NCI-H2196 treated with DMSO at 0.1 percent for 48 hours (cell line): ENCODE data around the gene MRTFA.
"Not testable (repeated sequence)": the region's sequence is repeated elsewhere in the genome, so short reads cannot be mapped to it uniquely, and the experiment has no call there.

Experiments used
- DNase-seq: peaks from one replicate; lab custom pipeline; 2025; ENCODE audit not compliant: unreplicated experiment; lab: John Stamatoyannopoulos, UW

MRTFA gene

GRCh38 chr22:40598712-40599111 is 37.8 kb downstream of the MRTFA start:
- not testable (repeated sequence) for DNase-seq

GRCh38 chr22:40597526-40598430 is 38.7 kb downstream of the MRTFA start:
- no peak for DNase-seq

GRCh38 chr22:40595497-40596234 is 40.9 kb downstream of the MRTFA start:
- DNase-seq, result no peak

GRCh38 chr22:40594924-40595323 is 41.6 kb downstream of the MRTFA start:
- no peak for DNase-seq

GRCh38 chr22:40594346-40594745 is 42.2 kb downstream of the MRTFA start:
- DNase-seq, result no peak

- no peak for DNase-seq
Measured at GRCh38 chr22:40593460-40594273, 42.9 kb downstream of the MRTFA start.

GRCh38 chr22:40592352-40593113 is 44.0 kb downstream of the MRTFA start:
- no peak for DNase-seq

- no peak for DNase-seq
Measured at GRCh38 chr22:40588726-40589125, 47.8 kb downstream of the MRTFA start.

GRCh38 chr22:40586781-40587180 is 49.7 kb downstream of the MRTFA start:
- no peak for DNase-seq

GRCh38 chr22:40585310-40585751 is 51.2 kb downstream of the MRTFA start:
- no peak for DNase-seq

GRCh38 chr22:40584766-40585165 is 51.8 kb downstream of the MRTFA start:
- not testable (repeated sequence) for DNase-seq

- no peak for DNase-seq
Measured at GRCh38 chr22:40583053-40583741, 53.3 kb downstream of the MRTFA start.

- no peak for DNase-seq
Measured at GRCh38 chr22:40582063-40582462, 54.5 kb downstream of the MRTFA start.

GRCh38 chr22:40580631-40581030 is 55.9 kb downstream of the MRTFA start:
- DNase-seq, result no peak

GRCh38 chr22:40578171-40578570 is 58.3 kb downstream of the MRTFA start:
- DNase-seq, result no peak

GRCh38 chr22:40572976-40573375 is 63.5 kb downstream of the MRTFA start:
- no peak for DNase-seq

- DNase-seq, result no peak
Measured at GRCh38 chr22:40571887-40572286, 64.6 kb downstream of the MRTFA start.

- DNase-seq, result no peak
Measured at GRCh38 chr22:40567626-40568328, 68.7 kb downstream of the MRTFA start.

GRCh38 chr22:40567106-40567505 is 69.4 kb downstream of the MRTFA start:
- DNase-seq, result no peak
